Left ventricle myocardium inferior (tissue), 1 donor: Measurements from ENCODE around the gene WDR59. TPM values are rescaled to one million over a fixed set of nuclear protein-coding genes. Genes with fewer than 3 reads are reported as not detected.

Experiments used
- DNase-seq: peaks from one replicate; pipeline ENCODE4 v3.0.0-alpha.2; 2020
- H3K27ac ChIP-seq: fragments of 200-600 bp; replicated peaks from 2 replicates; pipeline ENCODE4 v1.8.0; 2021
- H3K27me3 ChIP-seq: fragments of 200-600 bp; 2 replicates; pipeline ENCODE4 v1.8.0; 2021; ENCODE audit warnings: low read depth
- H3K36me3 ChIP-seq: fragments of 200-600 bp; 2 replicates; pipeline ENCODE4 v1.8.0; 2021
- H3K4me1 ChIP-seq: fragments of 200-600 bp; 2 replicates; pipeline ENCODE4 v1.8.0; 2021
- H3K4me3 ChIP-seq: fragments of 200-600 bp; 2 replicates; pipeline ENCODE4 v1.8.0; 2021; ENCODE audit warnings: mild to moderate bottlenecking, moderate library complexity
- H3K9me3 ChIP-seq: fragments of 200-600 bp; replicated peaks from 2 replicates; pipeline ENCODE4 v1.8.0; 2021
- intact Hi-C: fragments of 100-400 bp; cut with micrococcal nuclease; formaldehyde crosslinking; loops from one replicate; pipeline ENCODE4 v1.11.0; 2022
- total RNA-seq: library from RNA; stranded (reverse); fragmentation: NEBNext Ultra II Directional; extraction: Animal tissue kit (Norgen Biotek cat#: 25700); gene quantifications from one replicate; pipeline ENCODE4 v1.2.1, GENCODE V29; 2021
- TF ChIP-seq, protein P1 (sequence below): fragments of 200-600 bp; IDR thresholded peaks from 2 replicates; pipeline ENCODE4 v1.8.0; 2021; ENCODE audit warnings: antibody characterized with exemption, mild to moderate bottlenecking, borderline replicate concordance
- donor health status: DM: no; HTN: yes; CAD: no; lungs with severe emphysema.

Gene WDR59
- total RNA-seq, 1 donor from 2014 or later: 52.5 TPM

DNA sequence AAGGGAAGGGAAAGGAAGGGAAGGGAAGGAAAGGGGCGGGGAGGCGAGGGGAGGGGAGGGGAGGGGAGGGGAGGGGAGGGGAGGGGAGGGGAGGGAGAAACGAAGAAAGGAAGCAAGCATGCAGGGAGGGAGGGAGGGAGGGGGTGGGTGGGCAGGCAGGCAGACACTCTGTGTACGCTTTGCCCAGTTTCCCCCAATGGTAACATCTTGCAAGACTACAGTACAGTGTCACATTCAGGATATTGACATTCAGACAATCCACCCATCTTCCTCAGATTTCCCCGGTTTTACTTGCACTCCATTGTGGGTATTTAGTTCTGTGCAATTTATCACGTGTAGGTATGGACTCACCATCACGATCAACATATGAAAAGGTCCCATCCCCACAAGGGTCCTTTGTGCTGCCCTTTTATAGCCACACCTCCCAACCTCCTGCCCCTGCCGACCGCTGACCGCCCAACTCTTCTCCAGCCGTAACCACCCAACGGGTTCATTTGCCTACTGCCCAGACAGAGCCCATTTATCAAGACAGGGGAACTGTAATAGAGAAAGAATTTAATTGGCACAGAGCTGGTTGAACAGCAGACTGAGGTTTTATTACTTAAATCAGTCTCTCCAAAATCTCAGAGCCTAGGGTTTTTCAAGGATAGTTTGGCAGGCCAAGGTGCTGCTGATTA lies 118.9 kb downstream of the WDR59 start:
- no peak overlapping the region for H3K27ac ChIP-seq
- no peaks in the 10 kb centered on the region for H3K4me1 ChIP-seq
- no peaks in the 10 kb centered on the region for H3K27me3 ChIP-seq
- TF ChIP-seq, protein P1, sequence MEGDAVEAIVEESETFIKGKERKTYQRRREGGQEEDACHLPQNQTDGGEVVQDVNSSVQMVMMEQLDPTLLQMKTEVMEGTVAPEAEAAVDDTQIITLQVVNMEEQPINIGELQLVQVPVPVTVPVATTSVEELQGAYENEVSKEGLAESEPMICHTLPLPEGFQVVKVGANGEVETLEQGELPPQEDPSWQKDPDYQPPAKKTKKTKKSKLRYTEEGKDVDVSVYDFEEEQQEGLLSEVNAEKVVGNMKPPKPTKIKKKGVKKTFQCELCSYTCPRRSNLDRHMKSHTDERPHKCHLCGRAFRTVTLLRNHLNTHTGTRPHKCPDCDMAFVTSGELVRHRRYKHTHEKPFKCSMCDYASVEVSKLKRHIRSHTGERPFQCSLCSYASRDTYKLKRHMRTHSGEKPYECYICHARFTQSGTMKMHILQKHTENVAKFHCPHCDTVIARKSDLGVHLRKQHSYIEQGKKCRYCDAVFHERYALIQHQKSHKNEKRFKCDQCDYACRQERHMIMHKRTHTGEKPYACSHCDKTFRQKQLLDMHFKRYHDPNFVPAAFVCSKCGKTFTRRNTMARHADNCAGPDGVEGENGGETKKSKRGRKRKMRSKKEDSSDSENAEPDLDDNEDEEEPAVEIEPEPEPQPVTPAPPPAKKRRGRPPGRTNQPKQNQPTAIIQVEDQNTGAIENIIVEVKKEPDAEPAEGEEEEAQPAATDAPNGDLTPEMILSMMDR: no peak
- no peak for DNase-seq
- no peaks in the 10 kb centered on the region for H3K9me3 ChIP-seq
- no peaks in the 10 kb centered on the region for H3K36me3 ChIP-seq
- H3K4me3 ChIP-seq: no peak overlapping the region
- intact Hi-C loops: no loop called here

DNA sequence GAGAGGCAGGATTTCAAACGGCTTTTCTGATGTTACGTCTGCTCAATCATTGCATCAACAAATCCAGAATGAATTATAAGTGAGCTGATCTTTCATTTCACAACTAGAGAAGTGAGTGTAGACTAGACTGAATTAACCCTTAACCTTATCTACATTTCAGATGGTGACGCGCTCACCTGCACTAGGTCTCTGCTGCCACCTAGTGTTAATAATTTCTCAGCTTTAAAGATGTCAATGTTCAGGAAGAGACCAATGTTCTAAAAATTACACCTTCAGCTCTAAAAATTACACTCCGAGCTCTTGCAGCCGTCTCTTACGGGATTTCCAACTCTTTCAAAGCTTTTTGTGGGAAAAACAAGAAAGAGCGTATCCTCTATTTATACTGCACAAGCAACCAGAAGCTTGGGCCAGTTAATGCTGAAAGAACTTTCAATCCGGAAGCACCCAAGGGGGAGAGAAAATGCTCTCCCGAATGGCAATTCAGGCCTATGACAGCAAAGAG lies 122.1 kb downstream of the WDR59 start:
- TF ChIP-seq, protein P1: peak; percentile 89
- no peaks in the 10 kb centered on the region for H3K4me1 ChIP-seq
- H3K27ac ChIP-seq: no peak overlapping the region
- DNase-seq: no peak
- H3K36me3 ChIP-seq: no peaks in the 10 kb centered on the region
- H3K4me3 ChIP-seq: no peak overlapping the region
- no peaks in the 10 kb centered on the region for H3K9me3 ChIP-seq
- H3K27me3 ChIP-seq: no peaks in the 10 kb centered on the region
- intact Hi-C loops: loop anchor here (5.0 kb wide), 1 partner anchor 150 kb away; no protein-coding TSS in a partner anchor

DNA sequence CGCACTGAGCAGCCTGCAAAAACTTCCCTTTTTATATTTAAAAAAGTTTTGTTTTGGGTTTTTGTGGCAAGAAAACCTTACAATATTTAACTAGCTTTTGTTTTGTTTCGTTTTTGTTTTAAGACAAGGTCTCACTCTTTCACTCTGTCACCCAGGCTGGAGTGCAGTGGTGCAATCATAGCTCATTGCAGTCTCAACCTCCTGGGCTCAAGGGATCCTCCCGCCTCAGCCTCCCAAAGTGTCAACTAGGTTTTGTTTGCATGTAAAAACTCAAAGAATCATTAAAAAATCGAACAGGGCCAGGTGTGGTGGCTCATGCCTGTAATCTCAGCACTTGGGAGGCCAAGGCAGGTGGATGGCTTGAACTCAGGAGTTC lies 132.4 kb downstream of the WDR59 start:
- H3K9me3 ChIP-seq: no peaks in the 10 kb centered on the region

DNA sequence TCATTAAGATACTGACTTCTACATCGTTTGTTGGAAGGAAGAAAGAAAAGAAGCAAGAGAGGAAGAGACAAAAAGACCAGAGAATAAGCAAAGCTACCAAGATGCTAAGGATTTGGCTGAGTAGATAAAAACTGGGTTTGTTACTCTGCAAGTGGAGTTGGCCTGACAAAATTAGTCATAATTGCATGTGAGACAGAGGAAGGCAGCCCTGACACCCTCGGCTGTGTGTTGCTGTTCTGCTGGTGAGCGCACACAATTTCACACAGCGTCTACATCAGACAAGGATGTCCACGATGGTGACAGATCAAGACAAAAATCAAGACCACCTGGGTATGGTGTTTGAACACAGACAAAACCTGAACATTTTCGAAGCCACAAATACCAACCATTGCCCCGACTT lies 134.9 kb downstream of the WDR59 start:
- TF ChIP-seq, protein P1: no peak
- H3K27ac ChIP-seq: no peak overlapping the region
- intact Hi-C loops: no loop called here

More for the DNA sequence above, 132.4 kb downstream of the WDR59 start:
- H3K4me3 ChIP-seq: no peak overlapping the region
- no peaks in the 10 kb centered on the region for H3K36me3 ChIP-seq
- TF ChIP-seq, protein P1: no peak
- intact Hi-C loops: no loop called here
- H3K27me3 ChIP-seq: no peaks in the 10 kb centered on the region
- no peak for DNase-seq
- no peak overlapping the region for H3K27ac ChIP-seq
- no peaks in the 10 kb centered on the region for H3K4me1 ChIP-seq

DNA sequence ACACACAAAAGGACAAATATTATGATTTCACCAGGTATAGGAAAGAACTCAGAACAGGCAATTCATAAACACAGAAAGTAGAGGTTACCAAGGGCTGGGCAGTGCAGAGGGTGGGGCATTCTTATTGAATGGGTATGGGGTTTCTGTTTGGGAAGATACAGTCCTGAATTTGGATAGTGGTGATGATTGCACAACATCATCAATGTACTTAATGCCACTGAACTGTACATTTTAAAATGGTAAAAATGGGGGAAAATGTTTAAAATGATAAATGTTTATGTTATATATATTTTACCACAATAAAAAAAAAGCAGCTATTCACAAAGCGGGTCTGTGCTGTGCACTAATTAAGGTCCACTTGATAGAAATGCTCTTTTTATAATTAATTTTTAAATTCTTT lies 137.7 kb downstream of the WDR59 start:
- no peaks in the 10 kb centered on the region for H3K36me3 ChIP-seq
- no peak for DNase-seq
- no peaks in the 10 kb centered on the region for H3K9me3 ChIP-seq
- no peak overlapping the region for H3K27ac ChIP-seq
- TF ChIP-seq, protein P1: no peak
- intact Hi-C loops: no loop called here
- H3K4me1 ChIP-seq: peaks cover under 1% of the 10 kb centered on the region
- H3K4me3 ChIP-seq: no peak overlapping the region
- H3K27me3 ChIP-seq: no peaks in the 10 kb centered on the region

More for the DNA sequence above, 134.9 kb downstream of the WDR59 start:
- H3K4me3 ChIP-seq: no peak overlapping the region
- no peaks in the 10 kb centered on the region for H3K36me3 ChIP-seq
- H3K27me3 ChIP-seq: no peaks in the 10 kb centered on the region
- DNase-seq: no peak
- H3K4me1 ChIP-seq: no peaks in the 10 kb centered on the region
- H3K9me3 ChIP-seq: no peaks in the 10 kb centered on the region
